Measurements from ENCODE around the gene ARHGDIA.

The ARHGDIA gene

GRCh38 chr17:81822312-81822637 lies 48.9 kb downstream of the ARHGDIA start:
- H3K9me3 ChIP-seq (replicated peaks; ENCODE audit: insufficient read depth, low read length): no peaks in the 10 kb centered on the region
- no peak for DNase-seq
- no peaks in the 10 kb centered on the region for H3K36me3 ChIP-seq (replicated peaks; ENCODE audit: insufficient read depth, low read length)
- H3K79me2 ChIP-seq (ENCODE audit: low read length): no peaks in the 10 kb centered on the region
- H3K9me2 ChIP-seq (replicated peaks; ENCODE audit: insufficient read depth, low read length): no peaks in the 10 kb centered on the region
- no peaks in the 10 kb centered on the region for H3F3A ChIP-seq (ENCODE audit: insufficient read depth, low read length)
- no peaks in the 10 kb centered on the region for H4K20me1 ChIP-seq (ENCODE audit: insufficient read depth, low read length)
- no peak for TF ChIP-seq EZH2 (optimal IDR thresholded peaks at IDR 0.05; ENCODE audit: low read depth, low read length)
- TF ChIP-seq CTCF (IDR thresholded peaks at IDR 0.05; ENCODE audit: low read length): no peak
- no peak for TF ChIP-seq EZH2phosphoT487 (IDR thresholded peaks at IDR 0.05; ENCODE audit: low read length)
- no peak overlapping the region for H3K27ac ChIP-seq (ENCODE audit: low read length)
- H3K27me3 ChIP-seq (replicated peaks; ENCODE audit: insufficient read depth, low read length): peaks cover 11% of the 10 kb centered on the region
- H3K4me2 ChIP-seq (ENCODE audit: low read depth, low read length): no peak overlapping the region
- no peak overlapping the region for H3K4me3 ChIP-seq (ENCODE audit: low read length)
- no peak overlapping the region for H2AFZ ChIP-seq (ENCODE audit: low read length)
- no peaks in the 10 kb centered on the region for H3K4me1 ChIP-seq (ENCODE audit: low read length)
- H3K9ac ChIP-seq (ENCODE audit: low read length): no peak overlapping the region

GRCh38 chr17:81821603-81822311 lies 49.4 kb downstream of the ARHGDIA start:
- Histone ChIP-seq H3K9me3 (replicated peaks; ENCODE audit: insufficient read depth, low read length) (no peaks in the 10 kb centered on the region), H4K20me1 (ENCODE audit: insufficient read depth, low read length) (no peaks in the 10 kb centered on the region), H2AFZ (ENCODE audit: low read length) (no peak overlapping the region), H3K79me2 (ENCODE audit: low read length) (no peaks in the 10 kb centered on the region), H3F3A (ENCODE audit: insufficient read depth, low read length) (no peaks in the 10 kb centered on the region), H3K27ac (ENCODE audit: low read length) (no peak overlapping the region), H3K36me3 (replicated peaks; ENCODE audit: insufficient read depth, low read length) (no peaks in the 10 kb centered on the region), H3K4me2 (ENCODE audit: low read depth, low read length) (no peak overlapping the region), H3K27me3 (replicated peaks; ENCODE audit: insufficient read depth, low read length) (peaks cover 17% of the 10 kb centered on the region), H3K4me3 (ENCODE audit: low read length) (no peak overlapping the region), H3K9ac (ENCODE audit: low read length) (no peak overlapping the region), H3K9me2 (replicated peaks; ENCODE audit: insufficient read depth, low read length) (no peaks in the 10 kb centered on the region), H3K4me1 (ENCODE audit: low read length) (no peaks in the 10 kb centered on the region)
- no peak for DNase-seq
- TF ChIP-seq EZH2 (optimal IDR thresholded peaks at IDR 0.05; ENCODE audit: low read depth, low read length) (no peak), CTCF (IDR thresholded peaks at IDR 0.05; ENCODE audit: low read length) (peak; percentile 12; the same call in 1 of the 2 replicates), EZH2phosphoT487 (IDR thresholded peaks at IDR 0.05; ENCODE audit: low read length) (no peak)

- no peaks in the 10 kb centered on the region for H3K36me3 ChIP-seq (replicated peaks; ENCODE audit: insufficient read depth, low read length)
- no peaks in the 10 kb centered on the region for H4K20me1 ChIP-seq (ENCODE audit: insufficient read depth, low read length)
- H3F3A ChIP-seq (ENCODE audit: insufficient read depth, low read length): no peaks in the 10 kb centered on the region; the same call in 1 of the 2 replicates
- no peak overlapping the region for H2AFZ ChIP-seq (ENCODE audit: low read length)
- peaks cover 19% of the 10 kb centered on the region for H3K27me3 ChIP-seq (replicated peaks; ENCODE audit: insufficient read depth, low read length)
- H3K9me2 ChIP-seq (replicated peaks; ENCODE audit: insufficient read depth, low read length): no peaks in the 10 kb centered on the region
- TF ChIP-seq EZH2phosphoT487 (IDR thresholded peaks at IDR 0.05; ENCODE audit: low read length) (no peak), CTCF (IDR thresholded peaks at IDR 0.05; ENCODE audit: low read length) (no peak), EZH2 (optimal IDR thresholded peaks at IDR 0.05; ENCODE audit: low read depth, low read length) (no peak)
- H3K9ac ChIP-seq (ENCODE audit: low read length): no peak overlapping the region
- no peak overlapping the region for H3K4me3 ChIP-seq (ENCODE audit: low read length)
- H3K9me3 ChIP-seq (replicated peaks; ENCODE audit: insufficient read depth, low read length): no peaks in the 10 kb centered on the region
- H3K4me1 ChIP-seq (ENCODE audit: low read length): peaks cover 2% of the 10 kb centered on the region
- no peak for DNase-seq
- H3K27ac ChIP-seq (ENCODE audit: low read length): no peak overlapping the region
- no peak overlapping the region for H3K4me2 ChIP-seq (ENCODE audit: low read depth, low read length)
- no peaks in the 10 kb centered on the region for H3K79me2 ChIP-seq (ENCODE audit: low read length)
Measured at GRCh38 chr17:81821147-81821546, 50.0 kb downstream of the ARHGDIA start.

All from MM.1S (cell line).